Measurements from ENCODE around the gene CEACAM18. TPM values are rescaled to one million over a fixed set of nuclear protein-coding genes. Genes with fewer than 3 reads are reported as not detected.

CEACAM18 gene
- total and polyA plus RNA-seq, 2 of the 8 experiments (the other 6 are each of a cell fraction or from before 2014, with no cell fraction given): not detected

DNA sequence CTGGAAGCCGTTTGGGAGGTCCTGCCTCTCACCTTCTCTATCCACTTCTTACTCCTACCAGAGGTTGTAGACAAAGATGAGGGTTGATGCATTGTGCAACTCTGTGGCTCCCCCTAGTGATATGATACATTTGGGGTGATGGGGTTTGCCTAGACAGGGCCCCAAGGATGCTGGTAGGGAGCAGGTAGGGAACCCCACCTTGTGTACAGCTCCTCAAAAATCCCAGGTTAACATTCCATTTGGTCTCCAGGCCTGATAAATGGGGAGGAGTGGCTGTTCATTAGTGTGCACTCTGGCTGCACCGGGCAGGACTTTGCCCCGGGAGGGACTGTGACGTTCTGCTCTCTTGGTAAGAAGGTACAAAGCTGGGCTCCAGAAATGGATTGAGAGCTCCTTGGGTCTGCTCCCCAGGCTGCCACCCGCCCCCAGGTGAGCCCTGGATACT lies 39.3 kb upstream of the CEACAM18 start:
- H2BK12ac ChIP-seq (ENCODE audit: low read depth, low read length): peak overlapping the region; percentile 39; the same call in 1 of the 2 replicates
- no peak overlapping the region for H3K4ac ChIP-seq (replicated peaks; ENCODE audit: insufficient read length, low read depth, low read length)
- no peak overlapping the region for H3K56ac ChIP-seq (replicated peaks; ENCODE audit: insufficient read length, low read depth, low read length)
- no peak for FAIRE-seq
- no peak overlapping the region for H3K18ac ChIP-seq (ENCODE audit: extremely low read depth, low read length)
- no peak overlapping the region for H2BK5ac ChIP-seq (ENCODE audit: low read depth, low read length)
- no peak overlapping the region for H3K23ac ChIP-seq (ENCODE audit: insufficient read length)
- H3K14ac ChIP-seq (ENCODE audit: insufficient read length): no peak overlapping the region
- H2AK5ac ChIP-seq (ENCODE audit: low read depth, low read length): no peak overlapping the region
- WGBS, 2 experiments (ENCODE audit: extremely low coverage in 1 of 2, insufficient coverage in 1 of 2, insufficient read length in 1 of 2, insufficient replicate concordance in 2 of 2, low coverage in 1 of 2, low lambda C conversion rate in 2 of 2, missing lambda C conversion rate in 1 of 2): 69% methylated on average over 5 of the region's 5 CpGs; no CpG with 5 or more reads in 1 of the 2 experiments
- no peak overlapping the region for H3K4me2 ChIP-seq (ENCODE audit: insufficient read depth in 1 of 2, low read depth in 2 of 2, low read length in 2 of 2)
- POLR2A ChIA-PET (ENCODE audit: partially characterized antibody): interaction anchor here (0.8 kb wide), 2 partner anchors 71 to 134 kb away, joined by 3 read pairs; no protein-coding TSS in a partner anchor
- no peaks in the 10 kb centered on the region for H3K79me2 ChIP-seq (ENCODE audit: control insufficient read depth in 1 of 2, insufficient read depth in 2 of 2, low read length in 2 of 2)
- no peaks in the 10 kb centered on the region for H4K20me1 ChIP-seq (replicated peaks in 1 of 2; ENCODE audit: control insufficient read depth in 1 of 2, insufficient read depth in 2 of 2, low read length in 2 of 2)
- H3K9ac ChIP-seq (replicated peaks in 1 of 4; ENCODE audit: extremely low read depth in 1 of 4, low read depth in 3 of 4, low read length in 3 of 4): no peak overlapping the region
- CTCF ChIA-PET (ENCODE audit: partially characterized antibody): interaction anchor here (0.6 to 6.8 kb wide), 41 partner anchors 9 to 301 kb away, joined by 3 to 44 read pairs (median 4); partner anchors contain the start of genes C19orf84, SIGLEC10 and VSIG10L
- H2BK15ac ChIP-seq (ENCODE audit: low read length): no peak overlapping the region
- no peak overlapping the region for H2BK120ac ChIP-seq (replicated peaks; ENCODE audit: low read depth, low read length)
- H2BK20ac ChIP-seq (ENCODE audit: low read length): no peak overlapping the region
- H3K36me3 ChIP-seq (ENCODE audit: control insufficient read depth in 2 of 4, insufficient read depth in 4 of 4, low read length in 3 of 4): no peaks in the 10 kb centered on the region
- H4K5ac ChIP-seq (ENCODE audit: insufficient read length, low read depth, low read length): no peak overlapping the region
- no peak for DNase-seq (ENCODE audit: low read depth in 1 of 2, low spot score in 2 of 2)
- no peaks in the 10 kb centered on the region for H3K79me1 ChIP-seq (ENCODE audit: low read depth, low read length)
- H4K8ac ChIP-seq (ENCODE audit: extremely low read depth, insufficient read depth, low read length): no peak overlapping the region; the same call in 1 of the 2 replicates
- no peaks in the 10 kb centered on the region for H3K4me1 ChIP-seq (replicated peaks in 1 of 4; ENCODE audit: control insufficient read depth in 3 of 4, insufficient read depth in 4 of 4, low read length in 3 of 4)
- no peaks in the 10 kb centered on the region for H3K23me2 ChIP-seq (ENCODE audit: low read depth, low read length)
- TF ChIP-seq, protein P1, sequence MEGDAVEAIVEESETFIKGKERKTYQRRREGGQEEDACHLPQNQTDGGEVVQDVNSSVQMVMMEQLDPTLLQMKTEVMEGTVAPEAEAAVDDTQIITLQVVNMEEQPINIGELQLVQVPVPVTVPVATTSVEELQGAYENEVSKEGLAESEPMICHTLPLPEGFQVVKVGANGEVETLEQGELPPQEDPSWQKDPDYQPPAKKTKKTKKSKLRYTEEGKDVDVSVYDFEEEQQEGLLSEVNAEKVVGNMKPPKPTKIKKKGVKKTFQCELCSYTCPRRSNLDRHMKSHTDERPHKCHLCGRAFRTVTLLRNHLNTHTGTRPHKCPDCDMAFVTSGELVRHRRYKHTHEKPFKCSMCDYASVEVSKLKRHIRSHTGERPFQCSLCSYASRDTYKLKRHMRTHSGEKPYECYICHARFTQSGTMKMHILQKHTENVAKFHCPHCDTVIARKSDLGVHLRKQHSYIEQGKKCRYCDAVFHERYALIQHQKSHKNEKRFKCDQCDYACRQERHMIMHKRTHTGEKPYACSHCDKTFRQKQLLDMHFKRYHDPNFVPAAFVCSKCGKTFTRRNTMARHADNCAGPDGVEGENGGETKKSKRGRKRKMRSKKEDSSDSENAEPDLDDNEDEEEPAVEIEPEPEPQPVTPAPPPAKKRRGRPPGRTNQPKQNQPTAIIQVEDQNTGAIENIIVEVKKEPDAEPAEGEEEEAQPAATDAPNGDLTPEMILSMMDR (IDR thresholded peaks at IDR 0.05; ENCODE audit: control extremely low read depth in 1 of 3, insufficient read depth in 1 of 3, low read depth in 1 of 3, low read length in 3 of 3): peak; percentile 39 to 81 (median 75)
- no peak for TF ChIP-seq EP300 (IDR thresholded peaks at IDR 0.05; ENCODE audit: borderline replicate concordance in 1 of 2, low read depth in 2 of 2, low read length in 2 of 2)
- no peak for TF ChIP-seq CHD2 (IDR thresholded peaks at IDR 0.05; ENCODE audit: low read length)
- peak; percentile 59 for TF ChIP-seq CEBPB (IDR thresholded peaks at IDR 0.05; ENCODE audit: low read depth, low read length)
- TF ChIP-seq KDM1A (IDR thresholded peaks at IDR 0.05; ENCODE audit: borderline replicate concordance, low read length): no peak
- TF ChIP-seq TAF1 (IDR thresholded peaks at IDR 0.05; ENCODE audit: low read depth, low read length): no peak
- TF ChIP-seq NRF1 (IDR thresholded peaks at IDR 0.05; ENCODE audit: low read depth, low read length): no peak
- peak; percentile 73 to 79 for TF ChIP-seq RAD21 (IDR thresholded peaks at IDR 0.05 in 1 of 2, conservative IDR thresholded peaks at IDR 0.05 in 1 of 2; ENCODE audit: low read depth in 2 of 2, low read length in 2 of 2)
- no peak overlapping the region for H3K4me3 ChIP-seq (ENCODE audit: extremely low read depth in 1 of 4, insufficient read depth in 2 of 4, low read depth in 3 of 4, low read length in 4 of 4)
- no peak overlapping the region for H2AFZ ChIP-seq (ENCODE audit: low read length)
- H3K27me3 ChIP-seq (replicated peaks in 1 of 4; ENCODE audit: control insufficient read depth in 3 of 4, extremely low read depth in 1 of 4, insufficient read depth in 3 of 4, low read length in 3 of 4): no peaks in the 10 kb centered on the region
- H4K91ac ChIP-seq (replicated peaks; ENCODE audit: insufficient read length, low read length): no peak overlapping the region
- H3K9me3 ChIP-seq (ENCODE audit: insufficient read depth in 2 of 2, low read depth in 1 of 2, low read length in 1 of 2): no peaks in the 10 kb centered on the region
- H3K27ac ChIP-seq (ENCODE audit: low read depth, low read length): no peak overlapping the region

All from H1 (cell line).